ENCODE measurements around the gene ZNF358. TPM values are rescaled to one million over a fixed set of nuclear protein-coding genes. Genes with fewer than 3 reads are reported as not detected.

The ZNF358 gene
- total and polyA plus RNA-seq, 2 of the 13 experiments (the other 11 are each of a cell fraction or from before 2014, with no cell fraction given), result 9.1 to 37.0 TPM

DNA sequence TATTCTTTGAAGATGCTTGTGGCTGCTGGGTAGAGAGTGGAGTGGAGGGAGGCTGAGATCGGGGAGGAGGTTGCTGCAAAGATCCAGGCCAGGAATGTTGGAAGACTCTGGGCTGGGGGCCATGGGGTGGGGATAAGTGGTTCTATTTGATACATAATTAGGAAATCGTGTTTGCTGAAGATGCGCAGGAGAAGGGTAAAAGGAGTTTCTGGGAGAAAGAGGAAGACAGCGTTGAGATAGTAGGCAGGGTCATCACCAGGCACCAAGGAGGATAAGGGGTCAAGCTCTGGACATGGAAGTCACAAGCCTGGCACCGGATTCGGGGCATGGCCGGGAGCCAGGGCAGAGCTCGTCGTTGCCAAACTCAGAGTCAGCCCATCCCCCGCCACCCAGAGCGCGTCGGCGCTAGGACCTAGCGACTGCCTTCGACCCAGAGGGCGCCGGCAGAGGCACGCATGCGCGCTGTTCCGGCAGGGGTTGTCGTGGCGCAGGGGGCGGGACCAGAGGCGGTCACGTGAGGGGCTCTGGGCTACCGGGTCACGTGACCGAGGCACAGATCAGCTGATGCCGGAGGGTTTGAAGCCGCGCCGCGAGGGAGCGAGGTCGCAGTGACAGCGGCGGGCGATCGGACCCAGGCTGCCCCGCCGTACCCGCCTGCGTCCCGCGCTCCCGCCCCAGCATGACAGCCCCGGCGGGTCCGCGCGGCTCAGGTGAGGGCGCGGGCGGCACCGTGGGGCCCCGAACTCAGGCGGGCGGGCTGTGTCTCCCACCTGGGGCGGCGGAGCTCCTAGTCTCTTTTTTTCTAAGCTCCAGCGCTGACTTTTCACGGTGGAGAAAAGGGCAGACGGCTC lies 6.4 kb downstream of the ZNF358 start, which contains the start of gene MCOLN1 (continued):
- peak; percentile 92 for TF ChIP-seq HBP1 (CRISPR knock-in tag; IDR thresholded peaks at IDR 0.05; ENCODE audit: low read depth)
- TF ChIP-seq PHF20 (CRISPR knock-in tag; IDR thresholded peaks at IDR 0.05), result peak; percentile 99
- TF ChIP-seq ZFP36L2 (CRISPR knock-in tag; IDR thresholded peaks at IDR 0.05), result 0 out of 2 replicates have a peak, but pooled peaks have one; percentile 34
- TF ChIP-seq ZNF644 (CRISPR knock-in tag; IDR thresholded peaks at IDR 0.05; ENCODE audit: low read depth), result no peak
- TF ChIP-seq ZNF788 (CRISPR knock-in tag; IDR thresholded peaks at IDR 0.05; ENCODE audit: borderline replicate concordance), result peak; percentile 96
- TF ChIP-seq ZNF629 (CRISPR knock-in tag; conservative IDR thresholded peaks at IDR 0.05), result peak; percentile 46
- peak; percentile 83 for TF ChIP-seq ZNF143 (CRISPR knock-in tag; IDR thresholded peaks at IDR 0.05)
- TF ChIP-seq ZSCAN12 (CRISPR knock-in tag; IDR thresholded peaks at IDR 0.05), result 0 out of 2 replicates have a peak, but pooled peaks have one; percentile 27
- no peak for TF ChIP-seq ZNF562 (CRISPR knock-in tag; IDR thresholded peaks at IDR 0.05; ENCODE audit: borderline replicate concordance)
- peak; percentile 76; the same call in 1 of the 2 replicates for TF ChIP-seq ZBED4 (CRISPR knock-in tag; IDR thresholded peaks at IDR 0.05; ENCODE audit: borderline replicate concordance)
- TF ChIP-seq PHB2 (IDR thresholded peaks at IDR 0.05; ENCODE audit: partially characterized antibody), result no peak
- TF ChIP-seq ZNF605 (CRISPR knock-in tag; IDR thresholded peaks at IDR 0.05), result no peak
- peak; percentile 72 for TF ChIP-seq MIXL1 (CRISPR knock-in tag; IDR thresholded peaks at IDR 0.05)
- TF ChIP-seq ZNF784 (CRISPR knock-in tag; IDR thresholded peaks at IDR 0.05; ENCODE audit: borderline replicate concordance), result no peak
- TF ChIP-seq ZNF292 (CRISPR knock-in tag; IDR thresholded peaks at IDR 0.05; ENCODE audit: borderline replicate concordance, low read depth), result no peak
- peak; percentile 81 for TF ChIP-seq KMT2B (CRISPR knock-in tag; IDR thresholded peaks at IDR 0.05)
- no peak for TF ChIP-seq MED8 (CRISPR knock-in tag; IDR thresholded peaks at IDR 0.05; ENCODE audit: insufficient replicate concordance)
- TF ChIP-seq, protein P1, sequence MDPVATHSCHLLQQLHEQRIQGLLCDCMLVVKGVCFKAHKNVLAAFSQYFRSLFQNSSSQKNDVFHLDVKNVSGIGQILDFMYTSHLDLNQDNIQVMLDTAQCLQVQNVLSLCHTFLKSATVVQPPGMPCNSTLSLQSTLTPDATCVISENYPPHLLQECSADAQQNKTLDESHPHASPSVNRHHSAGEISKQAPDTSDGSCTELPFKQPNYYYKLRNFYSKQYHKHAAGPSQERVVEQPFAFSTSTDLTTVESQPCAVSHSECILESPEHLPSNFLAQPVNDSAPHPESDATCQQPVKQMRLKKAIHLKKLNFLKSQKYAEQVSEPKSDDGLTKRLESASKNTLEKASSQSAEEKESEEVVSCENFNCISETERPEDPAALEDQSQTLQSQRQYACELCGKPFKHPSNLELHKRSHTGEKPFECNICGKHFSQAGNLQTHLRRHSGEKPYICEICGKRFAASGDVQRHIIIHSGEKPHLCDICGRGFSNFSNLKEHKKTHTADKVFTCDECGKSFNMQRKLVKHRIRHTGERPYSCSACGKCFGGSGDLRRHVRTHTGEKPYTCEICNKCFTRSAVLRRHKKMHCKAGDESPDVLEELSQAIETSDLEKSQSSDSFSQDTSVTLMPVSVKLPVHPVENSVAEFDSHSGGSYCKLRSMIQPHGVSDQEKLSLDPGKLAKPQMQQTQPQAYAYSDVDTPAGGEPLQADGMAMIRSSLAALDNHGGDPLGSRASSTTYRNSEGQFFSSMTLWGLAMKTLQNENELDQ (CRISPR knock-in tag; IDR thresholded peaks at IDR 0.05; ENCODE audit: borderline replicate concordance), result no peak
- TF ChIP-seq ZNF615 (CRISPR knock-in tag; IDR thresholded peaks at IDR 0.05; ENCODE audit: borderline replicate concordance), result no peak
- TF ChIP-seq ZNF775 (CRISPR knock-in tag; IDR thresholded peaks at IDR 0.05; ENCODE audit: borderline replicate concordance), result no peak
- TF ChIP-seq ZNF383 (CRISPR knock-in tag; IDR thresholded peaks at IDR 0.05; ENCODE audit: borderline replicate concordance), result no peak; the same call in 1 of the 2 replicates

Measured in HepG2 (cell line).